ENCODE measurements around the gene TMPRSS9.

TMPRSS9 gene

GRCh38 chr19:2353887-2354592 is 6.0 kb upstream of the TMPRSS9 start:
- TF ChIP-seq CTCF (IDR thresholded peaks at IDR 0.05; ENCODE audit: control extremely low read depth, extremely low read depth, low read depth, missing control alignments): no peak
- ChIA-PET POLR2A (interaction anchor here (0.5 kb wide), 1 partner anchor 124 kb away, joined by 9 read pairs; no protein-coding TSS in a partner anchor), CTCF (interaction anchor here (1.3 kb wide), 1 partner anchor 11 kb away, joined by 3 read pairs; no protein-coding TSS in a partner anchor)
- DNase-seq (ENCODE audit: extremely low spot score): no peak

- POLR2A ChIA-PET: no interaction called here
- CTCF ChIA-PET: interaction anchor here (1.3 kb wide), 1 partner anchor 10 kb away, joined by 3 read pairs; no protein-coding TSS in a partner anchor
- TF ChIP-seq CTCF (IDR thresholded peaks at IDR 0.05; ENCODE audit: control extremely low read depth, extremely low read depth, low read depth, missing control alignments): no peak
- no peak for DNase-seq (ENCODE audit: extremely low spot score)
Measured at GRCh38 chr19:2354670-2355069, 5.4 kb upstream of the TMPRSS9 start.

- ChIA-PET CTCF (interaction anchor here (1.3 kb wide), 1 partner anchor 10 kb away, joined by 3 read pairs; no protein-coding TSS in a partner anchor), POLR2A (no interaction called here)
- TF ChIP-seq CTCF (IDR thresholded peaks at IDR 0.05; ENCODE audit: control extremely low read depth, extremely low read depth, low read depth, missing control alignments): no peak
- no peak for DNase-seq (ENCODE audit: extremely low spot score)
Measured at GRCh38 chr19:2355168-2356035, 4.7 kb upstream of the TMPRSS9 start.

GRCh38 chr19:2356036-2356646 is 3.9 kb upstream of the TMPRSS9 start:
- DNase-seq (ENCODE audit: extremely low spot score): no peak
- no peak for TF ChIP-seq CTCF (IDR thresholded peaks at IDR 0.05; ENCODE audit: control extremely low read depth, extremely low read depth, low read depth, missing control alignments)
- POLR2A ChIA-PET: no interaction called here
- CTCF ChIA-PET: no interaction called here

- no peak for TF ChIP-seq CTCF (IDR thresholded peaks at IDR 0.05; ENCODE audit: control extremely low read depth, extremely low read depth, low read depth, missing control alignments)
- POLR2A ChIA-PET: no interaction called here
- DNase-seq (ENCODE audit: extremely low spot score): no peak
- CTCF ChIA-PET: interaction anchor here (1.6 kb wide), 1 partner anchor 81 kb away, joined by 3 read pairs; no protein-coding TSS in a partner anchor
Measured at GRCh38 chr19:2357279-2358206, 2.5 kb upstream of the TMPRSS9 start.

All from GM10248 (cell line).